GM21360 (cell line): ENCODE results near the gene ATP4B.

ENCODE experiments used
- ATAC-seq: cut with Tn5 transposase; IDR thresholded peaks from one replicate; pipeline ENCODE4 v1.9.1; 2021; ENCODE audit warnings: mild to moderate bottlenecking, moderate library complexity; ENCODE audit not compliant: unreplicated experiment

The ATP4B gene

GRCh38 chr13:113656831-113657671, 947 bp downstream of the ATP4B start:
- ATAC-seq = no peak

GRCh38 chr13:113656003-113656588, 1.9 kb downstream of the ATP4B start:
- no peak for ATAC-seq

DNA sequence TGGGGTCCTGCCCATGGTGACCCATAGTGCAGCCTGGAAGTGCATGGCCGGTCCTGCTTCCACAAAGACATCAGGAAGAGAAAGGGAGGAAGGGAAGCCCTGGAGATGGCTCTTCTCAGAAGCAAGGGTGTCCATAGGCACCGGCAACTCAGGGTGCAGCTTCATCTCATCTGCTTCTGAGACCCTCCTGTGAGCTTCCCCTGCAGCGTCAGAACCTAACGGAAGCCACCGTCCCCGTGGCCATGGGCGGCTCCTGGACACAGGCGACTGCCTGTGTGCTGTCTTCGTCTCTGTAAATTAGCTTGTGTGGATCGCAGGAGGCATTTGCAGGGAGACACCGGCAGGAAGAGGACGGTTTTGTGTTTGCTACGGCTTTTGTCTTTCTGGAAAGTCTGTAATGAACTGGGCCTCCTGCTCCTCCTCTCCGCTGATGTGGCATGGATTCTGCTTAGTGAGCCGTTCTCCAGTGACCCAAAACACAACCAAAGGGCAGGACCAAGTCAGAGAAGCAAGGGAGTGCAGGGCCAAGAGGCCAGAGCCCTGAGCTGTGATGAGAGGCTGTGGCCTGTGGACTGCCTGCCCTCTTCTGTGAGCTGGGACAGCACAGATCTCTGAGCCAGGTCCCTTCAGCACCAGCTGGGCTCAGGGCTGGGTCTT, 2.5 kb downstream of the ATP4B start:
- ATAC-seq = no peak

DNA sequence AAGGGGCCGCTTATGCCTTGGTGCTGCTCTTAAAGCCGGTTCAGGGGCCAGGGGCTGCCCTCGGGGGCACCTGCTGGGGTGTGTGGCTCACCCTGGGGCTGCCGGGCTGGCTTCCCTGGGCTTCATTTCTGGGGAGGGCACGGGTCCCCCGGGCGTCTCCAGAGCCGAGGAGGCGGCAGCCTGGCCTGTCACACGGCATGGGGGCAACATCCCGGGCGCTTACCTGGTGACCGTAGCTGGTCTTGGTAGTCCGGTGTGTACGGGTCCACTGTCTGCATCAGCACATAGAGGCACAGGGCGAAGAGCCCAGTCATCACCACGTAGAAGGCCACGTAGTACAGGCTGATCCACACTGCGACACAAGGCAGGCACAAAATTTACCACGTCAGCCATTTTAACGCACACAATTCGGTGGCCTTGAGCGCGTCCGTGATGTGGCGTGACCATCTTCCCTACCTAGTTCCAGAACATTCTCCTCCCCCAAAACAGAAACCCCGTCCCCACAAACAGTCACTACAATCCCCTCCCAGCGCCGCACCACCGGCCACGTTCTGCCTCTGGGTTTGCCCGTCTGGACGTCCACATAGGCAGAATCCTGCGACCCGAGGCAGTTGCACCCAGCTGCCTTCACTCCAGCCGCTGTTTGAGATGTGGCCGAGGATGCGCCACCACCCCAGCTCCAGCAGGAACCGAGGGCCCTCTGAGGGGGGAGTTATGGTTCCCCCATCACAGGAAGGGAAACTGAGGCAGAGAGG, 3.2 kb downstream of the ATP4B start:
- no peak for ATAC-seq

DNA sequence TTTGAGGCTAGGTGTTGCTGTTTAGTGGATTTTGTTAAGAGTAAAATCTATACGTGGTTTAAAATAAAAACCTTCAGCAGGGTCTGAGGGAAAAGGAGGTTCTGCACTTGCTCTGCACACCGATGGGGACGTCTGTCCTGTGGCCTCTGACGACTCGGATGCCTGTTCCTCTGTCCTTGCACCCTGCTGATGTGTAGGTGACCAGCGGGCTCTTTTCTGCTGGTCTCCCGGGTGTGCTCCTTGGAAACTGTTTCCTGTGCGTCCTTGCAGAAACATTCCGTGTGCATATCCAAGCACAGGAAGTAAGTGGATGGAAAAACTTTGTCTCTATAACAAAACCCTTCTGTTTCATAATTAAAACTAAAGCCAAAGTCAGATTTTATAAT, 3.8 kb downstream of the ATP4B start:
- no peak for ATAC-seq

DNA sequence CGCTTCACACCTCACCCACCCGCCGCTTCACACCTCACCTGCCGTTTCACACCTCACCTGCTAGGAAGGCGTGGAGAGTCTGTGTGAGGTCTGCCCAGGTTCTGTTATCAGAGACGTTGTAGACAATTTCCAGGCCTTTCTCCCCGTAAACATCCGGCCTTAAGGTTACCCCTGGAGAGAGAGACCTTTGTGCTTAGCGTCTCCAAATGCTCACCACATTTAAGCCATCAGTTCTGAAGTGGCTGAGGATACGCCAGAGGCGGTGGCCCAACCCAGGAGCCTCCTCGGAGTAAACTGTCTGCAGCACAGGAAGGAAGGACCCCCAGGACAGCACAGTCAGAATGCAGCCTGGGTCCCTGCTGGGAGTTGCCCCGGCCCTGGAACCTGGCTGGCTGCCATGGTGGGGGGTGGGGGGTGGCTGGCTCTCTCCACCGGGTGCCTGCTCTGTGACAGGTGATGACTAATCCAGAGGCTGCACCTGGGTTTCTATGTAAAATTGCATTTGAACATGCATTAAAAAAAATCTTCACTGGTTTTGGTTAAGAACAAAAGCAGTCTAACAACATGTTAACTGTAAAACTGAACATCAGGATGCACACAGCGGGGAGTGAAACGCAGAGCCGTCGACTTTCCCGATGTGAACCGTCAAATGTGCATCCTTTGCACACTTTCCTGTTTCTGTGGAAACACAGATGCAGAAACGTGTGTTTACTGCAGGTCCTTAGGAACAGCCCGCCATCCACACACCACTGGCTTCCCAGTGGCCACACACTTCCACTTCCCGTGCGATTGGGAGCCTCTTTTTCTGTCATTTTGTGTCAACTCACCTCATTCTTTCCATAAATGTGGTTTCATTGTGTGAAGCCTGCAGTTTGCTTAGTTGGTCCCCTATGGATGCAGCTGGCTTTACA, 4.5 kb downstream of the ATP4B start:
- no peak for ATAC-seq

GRCh38 chr13:113652404-113653263, 5.4 kb downstream of the ATP4B start:
- ATAC-seq = no peak

DNA sequence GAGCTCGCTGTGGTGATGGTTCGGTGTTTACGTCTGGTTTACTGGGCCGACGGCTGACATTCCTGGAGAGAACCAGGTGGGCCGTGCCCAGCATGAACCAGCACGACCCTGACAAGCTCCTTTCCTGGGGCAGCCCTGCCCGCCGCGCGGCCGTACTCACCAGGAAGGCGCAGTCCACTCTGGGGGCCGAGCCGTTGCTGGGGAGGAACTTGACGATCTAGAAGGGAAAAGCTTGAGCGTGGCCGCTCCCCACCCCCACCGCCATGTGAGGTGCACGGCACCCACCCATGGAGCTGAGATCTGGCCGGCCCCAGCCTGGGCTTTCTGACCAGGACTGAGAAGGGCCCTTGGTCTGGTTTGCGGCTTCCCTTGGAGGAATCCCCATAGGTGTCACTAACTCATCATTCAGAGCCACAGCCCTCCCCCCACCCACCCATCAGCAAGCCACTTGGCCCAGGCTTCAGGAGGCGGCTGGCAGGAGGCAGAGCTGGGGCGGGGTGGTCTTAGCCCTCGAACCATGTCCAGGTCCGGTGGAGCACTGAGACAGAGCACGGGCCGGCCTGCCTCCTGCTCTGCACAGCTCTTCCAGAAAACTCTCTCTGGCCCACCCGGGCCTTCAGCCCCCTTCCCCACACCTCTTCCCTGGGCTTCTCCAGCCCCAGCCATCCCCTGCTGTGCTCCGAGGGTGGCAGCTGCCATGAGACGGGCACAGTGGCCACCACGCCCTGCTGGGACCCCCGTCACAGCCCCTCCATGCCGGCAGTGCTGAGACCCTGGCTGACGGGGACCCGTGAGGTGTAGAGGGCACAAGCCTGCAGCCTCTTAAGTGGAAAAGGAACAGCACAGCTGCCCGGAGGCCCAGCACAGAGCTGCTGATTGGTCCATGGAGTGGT, 6.2 kb downstream of the ATP4B start:
- ATAC-seq = no peak

GRCh38 chr13:113650731-113651148, 7.3 kb downstream of the ATP4B start:
- no peak for ATAC-seq

DNA sequence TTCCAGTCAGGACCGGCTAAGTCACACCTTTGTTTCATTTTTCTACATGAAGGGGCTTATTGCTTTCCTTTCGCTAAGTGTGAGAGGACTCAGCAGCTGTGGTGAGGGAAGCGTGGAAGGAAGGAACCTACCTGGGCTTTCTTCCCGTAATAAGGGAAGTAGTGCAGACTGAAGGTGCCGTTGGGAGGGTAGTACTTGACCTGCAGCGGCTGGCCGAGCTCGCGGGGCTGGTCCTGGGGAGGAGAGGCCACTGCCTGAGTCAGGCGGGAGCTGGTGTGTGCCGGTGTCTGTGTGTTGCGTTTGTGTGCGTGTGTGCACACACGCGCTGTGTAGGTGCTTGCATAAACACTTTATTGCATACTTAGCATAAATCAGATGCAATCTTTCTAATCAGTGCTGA, 7.7 kb downstream of the ATP4B start:
- no peak for ATAC-seq

DNA sequence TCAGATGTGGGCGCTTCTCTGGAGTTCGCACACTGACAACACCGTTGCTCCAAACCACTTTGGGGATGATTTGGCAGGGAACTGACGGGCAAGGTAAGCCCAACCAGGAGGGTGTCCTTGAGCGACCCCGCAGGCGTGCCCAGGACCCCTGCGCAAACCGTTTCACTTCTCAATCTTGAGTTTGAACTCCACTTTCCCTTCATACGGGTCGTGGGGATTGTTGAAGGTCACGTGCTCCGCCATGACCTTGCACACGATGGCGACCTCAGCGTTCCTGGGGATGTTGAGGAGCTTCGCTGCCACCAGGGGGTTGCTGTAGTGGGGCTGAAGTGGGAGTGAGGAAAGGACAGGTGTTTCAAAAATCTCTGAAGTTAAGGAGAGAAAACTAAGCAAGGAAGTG, 8.8 kb downstream of the ATP4B start:
- ATAC-seq = no peak

GRCh38 chr13:113648216-113648610, 9.8 kb downstream of the ATP4B start:
- ATAC-seq = no peak

DNA sequence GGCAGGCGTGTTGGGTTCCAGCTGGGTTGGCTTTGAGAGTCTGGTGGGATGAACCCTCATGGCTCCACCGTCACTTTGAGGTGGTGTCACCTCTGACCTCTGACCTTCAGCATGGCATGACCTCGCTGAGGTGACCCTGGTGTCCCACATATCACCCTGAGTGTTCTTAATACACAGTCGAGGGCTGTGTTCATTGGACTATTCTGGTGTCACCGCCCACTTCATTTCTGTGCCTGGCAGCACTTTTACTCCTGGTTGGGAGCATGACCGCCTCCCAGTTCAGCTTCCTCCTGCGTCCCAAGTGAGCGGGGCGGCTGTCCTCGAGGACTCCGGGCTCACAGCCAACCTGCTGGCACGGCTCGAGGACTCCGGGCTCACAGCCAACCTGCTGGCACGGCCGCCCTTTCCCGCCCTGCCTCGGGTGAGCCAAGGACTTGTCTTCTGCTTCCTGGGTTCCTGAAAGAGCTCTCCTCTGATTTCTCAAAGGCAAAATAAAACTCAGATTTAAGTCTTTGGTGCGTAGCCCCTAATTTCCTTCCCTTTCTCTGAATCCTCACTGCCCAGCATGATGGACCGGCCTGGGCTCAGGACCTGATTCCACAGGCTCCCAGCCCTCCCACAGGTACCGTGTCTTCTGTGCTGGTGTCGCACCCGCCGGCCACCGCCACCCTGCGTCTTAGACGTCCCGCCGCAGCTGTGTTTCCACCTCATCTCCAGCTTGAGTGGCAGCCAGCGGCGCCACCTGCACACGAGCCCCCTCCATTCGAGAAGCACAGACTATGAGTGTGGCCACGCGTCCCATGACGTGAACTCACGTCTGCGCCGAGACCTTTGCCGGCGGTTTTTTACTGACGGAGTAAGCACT, 10.4 kb downstream of the ATP4B start:
- no peak for ATAC-seq

GRCh38 chr13:113646921-113647340, 11.1 kb downstream of the ATP4B start:
- no peak for ATAC-seq

- no peak for ATAC-seq
These were observed 11.6 kb downstream of the ATP4B start for GRCh38 chr13:113646376-113646775.

GRCh38 chr13:113645329-113645728, 12.7 kb downstream of the ATP4B start:
- ATAC-seq = no peak

DNA sequence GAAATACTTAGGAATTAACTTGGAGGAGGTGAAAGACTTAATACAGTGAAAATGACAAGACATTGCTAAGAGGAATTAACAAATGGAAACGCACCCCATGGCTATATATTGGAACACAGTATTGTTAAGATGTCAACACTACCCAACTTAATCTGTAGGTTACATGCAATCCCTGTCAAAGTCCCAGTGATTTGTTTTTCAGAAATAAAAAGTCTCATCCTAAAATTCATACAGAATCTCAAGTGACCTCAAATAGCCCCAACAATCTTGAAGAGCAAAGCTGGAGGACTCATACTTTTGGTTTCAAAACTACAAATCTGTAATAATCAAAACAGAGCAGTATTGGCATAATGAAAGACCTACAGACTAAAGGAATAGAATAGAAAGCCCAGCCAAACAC, 13.2 kb downstream of the ATP4B start:
- no peak for ATAC-seq
